WTC11 (cell line): ENCODE measurements around the gene DDX4. TPM values are rescaled to one million over a fixed set of nuclear protein-coding genes. Genes with fewer than 3 reads are reported as not detected.

Source experiments
- ATAC-seq: fragments of 200-7000 bp; cut with Tn5 transposase; 2 replicates; pipeline ENCODE4 v1.10.0; 2021; ENCODE audit warnings: mild to moderate bottlenecking, moderate library complexity
- CTCF ChIA-PET: fragments of 300-600 bp; sonication (Branson Sonifier 250); formaldehyde crosslinking; loops from one replicate; lab custom pipeline; 2021; ENCODE audit warnings: antibody characterized with exemption; lab: Charles Lee
- POLR2A ChIA-PET: fragments of 350-600 bp; sonication (Branson Sonifier 250); formaldehyde crosslinking; loops from one replicate; lab custom pipeline; 2021; ENCODE audit warnings: antibody characterized with exemption; lab: Charles Lee
- DNase-seq: peaks from one replicate; pipeline ENCODE4 v3.0.0; 2021; ENCODE audit warnings: low spot score
- H3K27ac Mint-ChIP-seq: 2 replicates; pipeline ENCODE4 v1.8.0; 2021; ENCODE audit warnings: mixed read lengths
- H3K27me3 Mint-ChIP-seq: 2 replicates; pipeline ENCODE4 v1.8.0; 2021; ENCODE audit warnings: low read depth, mild to moderate bottlenecking, moderate library complexity, mixed read lengths
- H3K36me3 Mint-ChIP-seq: 2 replicates; pipeline ENCODE4 v1.8.0; 2021; ENCODE audit warnings: mixed read lengths
- H3K4me1 Mint-ChIP-seq: 2 replicates; pipeline ENCODE4 v1.8.0; 2022; ENCODE audit warnings: mixed read lengths
- H3K4me3 Mint-ChIP-seq: 2 replicates; pipeline ENCODE4 v1.8.0; 2021; ENCODE audit warnings: mild to moderate bottlenecking, moderate library complexity, mixed read lengths
- H3K9me3 Mint-ChIP-seq: 2 replicates; pipeline ENCODE4 v1.8.0; 2021; ENCODE audit warnings: mixed read lengths
- ATF6 ChIP-seq: sonication (generic); formaldehyde crosslinking; IDR thresholded peaks from 2 replicates; pipeline ENCODE4 v1.8.1; 2023; ENCODE audit warnings: mild to moderate bottlenecking, missing genetic modification reagents
- CREM ChIP-seq: sonication (generic); formaldehyde crosslinking; IDR thresholded peaks from 2 replicates; pipeline ENCODE4 v1.8.1; 2022; ENCODE audit warnings: mild to moderate bottlenecking, missing genetic modification reagents, moderate library complexity
- ESRRA ChIP-seq: sonication (generic); formaldehyde crosslinking; IDR thresholded peaks from 2 replicates; pipeline ENCODE4 v1.8.1; 2022; ENCODE audit warnings: mild to moderate bottlenecking, missing genetic modification reagents, borderline replicate concordance
- FOXP1 ChIP-seq: sonication (generic); formaldehyde crosslinking; IDR thresholded peaks from 2 replicates; pipeline ENCODE4 v1.8.0; 2022; ENCODE audit warnings: missing genetic modification reagents, mild to moderate bottlenecking, moderate library complexity, borderline replicate concordance
- HMGA2 ChIP-seq: fragments of 250-450 bp; sonication (Bioruptor Pico); IDR thresholded peaks from 2 replicates; pipeline ENCODE4 v1.4.0; 2021; ENCODE audit warnings: mild to moderate bottlenecking, moderate library complexity
- NFYB ChIP-seq: sonication (generic); formaldehyde crosslinking; conservative IDR thresholded peaks from 2 replicates; pipeline ENCODE4 v1.8.0; 2022; ENCODE audit warnings: low read depth, missing genetic modification reagents
- NR3C1 ChIP-seq: sonication (generic); formaldehyde crosslinking; conservative IDR thresholded peaks from 2 replicates; pipeline ENCODE4 v1.8.1; 2023; ENCODE audit warnings: low read depth, mild to moderate bottlenecking, missing genetic modification reagents
- RORB ChIP-seq: fragments of 250-450 bp; sonication (Bioruptor Pico); IDR thresholded peaks from 2 replicates; pipeline ENCODE4 v1.9.0; 2021; ENCODE audit warnings: mild to moderate bottlenecking
- ZBTB21 ChIP-seq: sonication (generic); formaldehyde crosslinking; IDR thresholded peaks from 2 replicates; pipeline ENCODE4 v1.8.1; 2023; ENCODE audit warnings: mild to moderate bottlenecking, missing genetic modification reagents, borderline replicate concordance
- ZNF219 ChIP-seq: sonication (generic); formaldehyde crosslinking; IDR thresholded peaks from 2 replicates; pipeline ENCODE4 v1.8.0; 2023; ENCODE audit warnings: missing genetic modification reagents, mild to moderate bottlenecking, borderline replicate concordance
- ZNF396 ChIP-seq: fragments of 250-450 bp; sonication (Bioruptor Pico); IDR thresholded peaks from 2 replicates; pipeline ENCODE4 v1.8.0; 2021; ENCODE audit warnings: mild to moderate bottlenecking, moderate library complexity, borderline replicate concordance
- ZNF423 ChIP-seq: fragments of 250-450 bp; sonication (Bioruptor Pico); IDR thresholded peaks from 2 replicates; pipeline ENCODE4 v2.1.2; 2022; ENCODE audit warnings: mild to moderate bottlenecking, moderate library complexity
- total RNA-seq: library from RNA; stranded (reverse); gene quantifications from 3 replicates; pipeline ENCODE4 v1.2.3, GENCODE V29; 2021
- TF ChIP-seq, protein P1 (sequence below): sonication (generic); formaldehyde crosslinking; IDR thresholded peaks from 2 replicates; pipeline ENCODE4 v1.8.0; 2023; ENCODE audit warnings: missing genetic modification reagents, mild to moderate bottlenecking, borderline replicate concordance
- TF ChIP-seq, protein P2 (sequence below): sonication (generic); formaldehyde crosslinking; IDR thresholded peaks from 2 replicates; pipeline ENCODE4 v1.8.1; 2022; ENCODE audit warnings: missing genetic modification reagents, borderline replicate concordance
- TF ChIP-seq, protein P3 (sequence below): fragments of 250-450 bp; sonication (Bioruptor Pico); IDR thresholded peaks from 2 replicates; pipeline ENCODE4 v1.8.0; 2021; ENCODE audit warnings: mild to moderate bottlenecking
- TF ChIP-seq, protein P4 (sequence below): fragments of 250-450 bp; sonication (Bioruptor Pico); IDR thresholded peaks from 2 replicates; pipeline ENCODE4 v2.1.2; 2022; ENCODE audit warnings: mild to moderate bottlenecking, moderate library complexity
- TF ChIP-seq, protein P5 (sequence below): fragments of 250-450 bp; sonication (Bioruptor Pico); IDR thresholded peaks from 2 replicates; pipeline ENCODE4 v1.9.0; 2021; ENCODE audit warnings: mild to moderate bottlenecking, borderline replicate concordance

DDX4 gene
- total RNA-seq, 1 experiment from 2014 or later = not detected

DNA sequence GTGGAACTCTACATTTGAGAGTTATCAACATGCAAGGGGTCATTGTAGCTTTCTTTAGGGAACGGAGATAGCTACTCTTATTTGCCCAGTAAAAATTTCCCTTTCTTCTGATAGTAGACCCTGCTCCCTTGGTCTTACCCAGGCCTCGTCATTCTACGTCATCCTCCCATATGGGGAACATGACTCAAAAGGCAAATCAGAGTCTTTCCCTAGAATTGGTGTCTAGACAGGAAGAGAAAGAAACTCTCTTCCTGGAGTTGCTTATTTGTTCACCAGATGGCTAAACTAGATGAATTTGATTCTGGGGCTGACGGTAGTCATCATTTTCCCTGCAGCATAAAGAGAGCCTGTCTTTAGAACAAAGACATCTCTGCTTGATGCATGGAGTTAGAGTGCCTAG is 13.6 kb upstream of the DDX4 start:
- TF ChIP-seq CREM (CRISPR knock-in tag) = no peak
- TF ChIP-seq NFYB (CRISPR knock-in tag) = no peak
- no peak for TF ChIP-seq RORB
- TF ChIP-seq FOXP1 = no peak
- TF ChIP-seq, protein P1, sequence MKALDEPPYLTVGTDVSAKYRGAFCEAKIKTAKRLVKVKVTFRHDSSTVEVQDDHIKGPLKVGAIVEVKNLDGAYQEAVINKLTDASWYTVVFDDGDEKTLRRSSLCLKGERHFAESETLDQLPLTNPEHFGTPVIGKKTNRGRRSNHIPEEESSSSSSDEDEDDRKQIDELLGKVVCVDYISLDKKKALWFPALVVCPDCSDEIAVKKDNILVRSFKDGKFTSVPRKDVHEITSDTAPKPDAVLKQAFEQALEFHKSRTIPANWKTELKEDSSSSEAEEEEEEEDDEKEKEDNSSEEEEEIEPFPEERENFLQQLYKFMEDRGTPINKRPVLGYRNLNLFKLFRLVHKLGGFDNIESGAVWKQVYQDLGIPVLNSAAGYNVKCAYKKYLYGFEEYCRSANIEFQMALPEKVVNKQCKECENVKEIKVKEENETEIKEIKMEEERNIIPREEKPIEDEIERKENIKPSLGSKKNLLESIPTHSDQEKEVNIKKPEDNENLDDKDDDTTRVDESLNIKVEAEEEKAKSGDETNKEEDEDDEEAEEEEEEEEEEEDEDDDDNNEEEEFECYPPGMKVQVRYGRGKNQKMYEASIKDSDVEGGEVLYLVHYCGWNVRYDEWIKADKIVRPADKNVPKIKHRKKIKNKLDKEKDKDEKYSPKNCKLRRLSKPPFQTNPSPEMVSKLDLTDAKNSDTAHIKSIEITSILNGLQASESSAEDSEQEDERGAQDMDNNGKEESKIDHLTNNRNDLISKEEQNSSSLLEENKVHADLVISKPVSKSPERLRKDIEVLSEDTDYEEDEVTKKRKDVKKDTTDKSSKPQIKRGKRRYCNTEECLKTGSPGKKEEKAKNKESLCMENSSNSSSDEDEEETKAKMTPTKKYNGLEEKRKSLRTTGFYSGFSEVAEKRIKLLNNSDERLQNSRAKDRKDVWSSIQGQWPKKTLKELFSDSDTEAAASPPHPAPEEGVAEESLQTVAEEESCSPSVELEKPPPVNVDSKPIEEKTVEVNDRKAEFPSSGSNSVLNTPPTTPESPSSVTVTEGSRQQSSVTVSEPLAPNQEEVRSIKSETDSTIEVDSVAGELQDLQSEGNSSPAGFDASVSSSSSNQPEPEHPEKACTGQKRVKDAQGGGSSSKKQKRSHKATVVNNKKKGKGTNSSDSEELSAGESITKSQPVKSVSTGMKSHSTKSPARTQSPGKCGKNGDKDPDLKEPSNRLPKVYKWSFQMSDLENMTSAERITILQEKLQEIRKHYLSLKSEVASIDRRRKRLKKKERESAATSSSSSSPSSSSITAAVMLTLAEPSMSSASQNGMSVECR (CRISPR knock-in tag) = no peak
- TF ChIP-seq, protein P2, sequence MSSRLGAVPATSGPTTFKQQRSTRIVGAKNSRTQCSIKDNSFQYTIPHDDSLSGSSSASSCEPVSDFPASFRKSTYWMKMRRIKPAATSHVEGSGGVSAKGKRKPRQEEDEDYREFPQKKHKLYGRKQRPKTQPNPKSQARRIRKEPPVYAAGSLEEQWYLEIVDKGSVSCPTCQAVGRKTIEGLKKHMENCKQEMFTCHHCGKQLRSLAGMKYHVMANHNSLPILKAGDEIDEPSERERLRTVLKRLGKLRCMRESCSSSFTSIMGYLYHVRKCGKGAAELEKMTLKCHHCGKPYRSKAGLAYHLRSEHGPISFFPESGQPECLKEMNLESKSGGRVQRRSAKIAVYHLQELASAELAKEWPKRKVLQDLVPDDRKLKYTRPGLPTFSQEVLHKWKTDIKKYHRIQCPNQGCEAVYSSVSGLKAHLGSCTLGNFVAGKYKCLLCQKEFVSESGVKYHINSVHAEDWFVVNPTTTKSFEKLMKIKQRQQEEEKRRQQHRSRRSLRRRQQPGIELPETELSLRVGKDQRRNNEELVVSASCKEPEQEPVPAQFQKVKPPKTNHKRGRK (CRISPR knock-in tag) = no peak
- Mint-ChIP-seq H3K36me3 (peaks cover under 1% of the 10 kb centered on the region), H3K27ac (no peak overlapping the region), H3K4me3 (no peak overlapping the region), H3K9me3 (peaks cover under 1% of the 10 kb centered on the region), H3K4me1 (no peaks in the 10 kb centered on the region), H3K27me3 (no peaks in the 10 kb centered on the region; the same call in 1 of the 2 replicates)
- CTCF ChIA-PET = no interaction called here
- DNase-seq = no peak
- ATAC-seq = no peak
- POLR2A ChIA-PET = no interaction called here

DNA sequence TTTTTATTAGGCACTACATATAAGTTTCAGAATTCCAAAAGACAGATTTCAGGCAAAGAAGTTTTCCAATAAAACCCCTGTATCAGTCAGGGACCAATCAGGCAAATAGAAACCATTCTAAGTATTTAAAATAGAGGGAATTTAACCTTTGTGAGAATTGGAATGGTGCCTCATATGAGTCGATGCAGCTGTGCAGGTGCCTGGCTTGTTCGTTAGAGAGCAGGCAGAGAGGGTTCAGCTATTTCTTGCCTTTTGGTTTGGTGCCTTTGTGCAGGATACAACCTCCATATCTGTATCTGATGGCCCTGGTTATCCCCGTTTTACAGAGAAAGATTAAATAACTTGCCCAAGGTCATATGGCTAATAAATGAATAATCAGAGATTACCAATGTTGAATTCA is 6.0 kb upstream of the DDX4 start:
- ATAC-seq (no peak), DNase-seq (no peak)
- Mint-ChIP-seq H3K36me3 (no peaks in the 10 kb centered on the region), H3K27me3 (no peaks in the 10 kb centered on the region), H3K27ac (no peak overlapping the region), H3K4me3 (no peak overlapping the region), H3K4me1 (no peaks in the 10 kb centered on the region), H3K9me3 (no peaks in the 10 kb centered on the region)
- no peak for TF ChIP-seq ESRRA (CRISPR knock-in tag)
- TF ChIP-seq, protein P3, sequence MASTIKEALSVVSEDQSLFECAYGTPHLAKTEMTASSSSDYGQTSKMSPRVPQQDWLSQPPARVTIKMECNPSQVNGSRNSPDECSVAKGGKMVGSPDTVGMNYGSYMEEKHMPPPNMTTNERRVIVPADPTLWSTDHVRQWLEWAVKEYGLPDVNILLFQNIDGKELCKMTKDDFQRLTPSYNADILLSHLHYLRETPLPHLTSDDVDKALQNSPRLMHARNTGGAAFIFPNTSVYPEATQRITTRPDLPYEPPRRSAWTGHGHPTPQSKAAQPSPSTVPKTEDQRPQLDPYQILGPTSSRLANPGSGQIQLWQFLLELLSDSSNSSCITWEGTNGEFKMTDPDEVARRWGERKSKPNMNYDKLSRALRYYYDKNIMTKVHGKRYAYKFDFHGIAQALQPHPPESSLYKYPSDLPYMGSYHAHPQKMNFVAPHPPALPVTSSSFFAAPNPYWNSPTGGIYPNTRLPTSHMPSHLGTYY (CRISPR knock-in tag) = no peak
- TF ChIP-seq ZNF423 (CRISPR knock-in tag) = no peak
- TF ChIP-seq ZNF396 (CRISPR knock-in tag) = no peak
- no peak for TF ChIP-seq ATF6 (CRISPR knock-in tag)
- no peak for TF ChIP-seq HMGA2 (CRISPR knock-in tag)
- TF ChIP-seq ZBTB21 (CRISPR knock-in tag) = no peak
- TF ChIP-seq, protein P4, sequence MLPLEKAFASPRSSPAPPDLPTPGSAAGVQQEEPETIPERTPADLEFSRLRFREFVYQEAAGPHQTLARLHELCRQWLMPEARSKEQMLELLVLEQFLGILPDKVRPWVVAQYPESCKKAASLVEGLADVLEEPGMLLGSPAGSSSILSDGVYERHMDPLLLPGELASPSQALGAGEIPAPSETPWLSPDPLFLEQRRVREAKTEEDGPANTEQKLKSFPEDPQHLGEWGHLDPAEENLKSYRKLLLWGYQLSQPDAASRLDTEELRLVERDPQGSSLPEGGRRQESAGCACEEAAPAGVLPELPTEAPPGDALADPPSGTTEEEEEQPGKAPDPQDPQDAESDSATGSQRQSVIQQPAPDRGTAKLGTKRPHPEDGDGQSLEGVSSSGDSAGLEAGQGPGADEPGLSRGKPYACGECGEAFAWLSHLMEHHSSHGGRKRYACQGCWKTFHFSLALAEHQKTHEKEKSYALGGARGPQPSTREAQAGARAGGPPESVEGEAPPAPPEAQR (CRISPR knock-in tag) = no peak
- TF ChIP-seq ZNF219 (CRISPR knock-in tag) = no peak
- no peak for TF ChIP-seq NR3C1 (CRISPR knock-in tag)
- TF ChIP-seq, protein P5, sequence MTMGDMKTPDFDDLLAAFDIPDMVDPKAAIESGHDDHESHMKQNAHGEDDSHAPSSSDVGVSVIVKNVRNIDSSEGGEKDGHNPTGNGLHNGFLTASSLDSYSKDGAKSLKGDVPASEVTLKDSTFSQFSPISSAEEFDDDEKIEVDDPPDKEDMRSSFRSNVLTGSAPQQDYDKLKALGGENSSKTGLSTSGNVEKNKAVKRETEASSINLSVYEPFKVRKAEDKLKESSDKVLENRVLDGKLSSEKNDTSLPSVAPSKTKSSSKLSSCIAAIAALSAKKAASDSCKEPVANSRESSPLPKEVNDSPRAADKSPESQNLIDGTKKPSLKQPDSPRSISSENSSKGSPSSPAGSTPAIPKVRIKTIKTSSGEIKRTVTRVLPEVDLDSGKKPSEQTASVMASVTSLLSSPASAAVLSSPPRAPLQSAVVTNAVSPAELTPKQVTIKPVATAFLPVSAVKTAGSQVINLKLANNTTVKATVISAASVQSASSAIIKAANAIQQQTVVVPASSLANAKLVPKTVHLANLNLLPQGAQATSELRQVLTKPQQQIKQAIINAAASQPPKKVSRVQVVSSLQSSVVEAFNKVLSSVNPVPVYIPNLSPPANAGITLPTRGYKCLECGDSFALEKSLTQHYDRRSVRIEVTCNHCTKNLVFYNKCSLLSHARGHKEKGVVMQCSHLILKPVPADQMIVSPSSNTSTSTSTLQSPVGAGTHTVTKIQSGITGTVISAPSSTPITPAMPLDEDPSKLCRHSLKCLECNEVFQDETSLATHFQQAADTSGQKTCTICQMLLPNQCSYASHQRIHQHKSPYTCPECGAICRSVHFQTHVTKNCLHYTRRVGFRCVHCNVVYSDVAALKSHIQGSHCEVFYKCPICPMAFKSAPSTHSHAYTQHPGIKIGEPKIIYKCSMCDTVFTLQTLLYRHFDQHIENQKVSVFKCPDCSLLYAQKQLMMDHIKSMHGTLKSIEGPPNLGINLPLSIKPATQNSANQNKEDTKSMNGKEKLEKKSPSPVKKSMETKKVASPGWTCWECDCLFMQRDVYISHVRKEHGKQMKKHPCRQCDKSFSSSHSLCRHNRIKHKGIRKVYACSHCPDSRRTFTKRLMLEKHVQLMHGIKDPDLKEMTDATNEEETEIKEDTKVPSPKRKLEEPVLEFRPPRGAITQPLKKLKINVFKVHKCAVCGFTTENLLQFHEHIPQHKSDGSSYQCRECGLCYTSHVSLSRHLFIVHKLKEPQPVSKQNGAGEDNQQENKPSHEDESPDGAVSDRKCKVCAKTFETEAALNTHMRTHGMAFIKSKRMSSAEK (CRISPR knock-in tag) = no peak
- ChIA-PET CTCF (no interaction called here), POLR2A (no interaction called here)
